Astrocyte (in vitro differentiated cells and primary cell): ENCODE measurements around the gene TARS3. TPM values are rescaled to one million over a fixed set of nuclear protein-coding genes. Genes with fewer than 3 reads are reported as not detected.
"Not testable (repeated sequence)": the region's sequence is repeated elsewhere in the genome, so short reads cannot be mapped to it uniquely, and the experiment has no call there.

Source experiments
- DNase-seq: peaks from one replicate; pipeline ENCODE4 v3.0.0-alpha.2; 2010; ENCODE audit warnings: low read depth
- FAIRE-seq: peaks from 2 replicates; lab custom pipeline; 2011; peaks lifted over from hg19 to GRCh38; lab: Jason Lieb, UNC
- H2AFZ ChIP-seq: 2 replicates; pipeline ENCODE4 v1.6.0; 2012; ENCODE audit warnings: low read depth, low read length, inconsistent platforms
- H3K27ac ChIP-seq: 2 replicates; pipeline ENCODE4 v1.5.1; 2011; ENCODE audit warnings: low read depth, low read length, inconsistent platforms
- H3K27me3 ChIP-seq: 2 replicates; pipeline ENCODE4 v1.6.0; 2011; ENCODE audit warnings: low read length, inconsistent platforms; ENCODE audit not compliant: insufficient read depth
- H3K36me3 ChIP-seq: 2 replicates; pipeline ENCODE4 v1.5.1; 2011; ENCODE audit warnings: low read length, inconsistent platforms; ENCODE audit not compliant: insufficient read depth
- H3K4me1 ChIP-seq: 2 replicates; pipeline ENCODE4 v1.5.1; 2011; ENCODE audit warnings: low read length, inconsistent platforms; ENCODE audit not compliant: insufficient read depth
- H3K4me2 ChIP-seq: 2 replicates; pipeline ENCODE4 v1.6.0; 2012; ENCODE audit warnings: low read length, inconsistent platforms
- H3K4me3 ChIP-seq: 2 replicates; pipeline ENCODE4 v1.5.1; 2011; ENCODE audit warnings: low read depth, mild to moderate bottlenecking, low read length, inconsistent platforms; ENCODE audit not compliant: insufficient read depth
- H3K79me2 ChIP-seq: 2 replicates; pipeline ENCODE4 v1.6.0; 2012; ENCODE audit warnings: mild to moderate bottlenecking, low read length, inconsistent platforms; ENCODE audit not compliant: insufficient read depth
- H3K9ac ChIP-seq: 2 replicates; pipeline ENCODE4 v1.6.0; 2012; ENCODE audit warnings: mild to moderate bottlenecking, low read length, inconsistent platforms
- H3K9me3 ChIP-seq: 2 replicates; pipeline ENCODE4 v1.5.1; 2012; ENCODE audit warnings: low read depth, mild to moderate bottlenecking, low read length, inconsistent platforms; ENCODE audit not compliant: insufficient read depth
- H4K20me1 ChIP-seq: 2 replicates; pipeline ENCODE4 v1.6.0; 2012; ENCODE audit warnings: low read length, inconsistent platforms; ENCODE audit not compliant: insufficient read depth
- H3K27ac Mint-ChIP-seq: one replicate; pipeline ENCODE4 v1.8.0; 2021; ENCODE audit warnings: mild to moderate bottlenecking, mixed read lengths; ENCODE audit not compliant: unreplicated experiment
- H3K27me3 Mint-ChIP-seq: one replicate; pipeline ENCODE4 v1.8.0; 2021; ENCODE audit warnings: low read depth, mixed read lengths; ENCODE audit not compliant: unreplicated experiment
- H3K36me3 Mint-ChIP-seq: one replicate; pipeline ENCODE4 v1.8.0; 2021; ENCODE audit warnings: low read depth, mixed read lengths; ENCODE audit not compliant: unreplicated experiment
- H3K4me1 Mint-ChIP-seq: one replicate; pipeline ENCODE4 v1.8.0; 2021; ENCODE audit warnings: low read depth, mixed read lengths; ENCODE audit not compliant: unreplicated experiment
- H3K4me3 Mint-ChIP-seq: one replicate; pipeline ENCODE4 v1.8.0; 2021; ENCODE audit warnings: mild to moderate bottlenecking, moderate library complexity, mixed read lengths; ENCODE audit not compliant: unreplicated experiment
- H3K9me3 Mint-ChIP-seq: one replicate; pipeline ENCODE4 v1.8.0; 2021; ENCODE audit warnings: mild to moderate bottlenecking, mixed read lengths; ENCODE audit not compliant: unreplicated experiment
- EZH2 ChIP-seq: IDR thresholded peaks from 2 replicates; pipeline ENCODE4 v1.6.1; 2012; ENCODE audit warnings: mild to moderate bottlenecking, low read length, inconsistent platforms; ENCODE audit not compliant: insufficient read depth
- total RNA-seq: library from RNA; stranded (reverse); gene quantifications from 2 replicates; pipeline ENCODE4 v1.2.1, GENCODE V29; 2021
- TF ChIP-seq, protein P1 (sequence below): IDR thresholded peaks from 2 replicates; pipeline ENCODE4 v1.5.1; 2011; ENCODE audit warnings: low read depth, mild to moderate bottlenecking, inconsistent platforms, low read length, moderate library complexity; ENCODE audit not compliant: insufficient read depth

TARS3 gene
- total RNA-seq, 1 donor from 2014 or later: 15.7 TPM

DNA sequence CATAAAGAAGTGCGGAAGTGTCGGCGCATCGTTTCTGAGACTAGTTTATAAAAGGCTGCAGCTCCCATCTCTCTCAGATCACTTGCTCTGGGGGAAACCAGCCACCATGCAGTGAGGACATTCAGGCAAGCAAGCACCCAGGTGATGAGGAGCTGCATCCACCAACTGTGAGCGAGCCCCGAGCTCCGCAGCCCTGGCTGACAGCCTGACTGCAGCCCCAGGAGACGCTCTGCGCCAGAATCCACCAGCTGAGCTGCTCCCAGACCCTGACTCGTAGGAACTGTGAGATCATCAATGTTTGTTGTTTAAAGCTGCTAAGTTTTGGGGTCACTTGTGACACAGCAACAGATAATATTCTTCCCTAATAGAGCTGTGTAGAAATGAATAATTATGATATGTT is 67.1 kb downstream of the TARS3 start:
- Mint-ChIP-seq H3K4me1 (no peaks in the 10 kb centered on the region), H3K27ac (no peak overlapping the region), H3K9me3 (no peaks in the 10 kb centered on the region), H3K36me3 (no peaks in the 10 kb centered on the region), H3K27me3 (no peaks in the 10 kb centered on the region), H3K4me3 (no peak overlapping the region)
- peaks cover 5% of the 10 kb centered on the region for H3K36me3 ChIP-seq
- no peak overlapping the region for H3K4me2 ChIP-seq
- DNase-seq (no peak), FAIRE-seq (no peak)
- H3K4me1 ChIP-seq: peaks cover 4% of the 10 kb centered on the region
- H3K4me3 ChIP-seq: no peak overlapping the region
- no peak overlapping the region for H3K9ac ChIP-seq
- H3K27ac ChIP-seq: no peak overlapping the region
- TF ChIP-seq, protein P1, sequence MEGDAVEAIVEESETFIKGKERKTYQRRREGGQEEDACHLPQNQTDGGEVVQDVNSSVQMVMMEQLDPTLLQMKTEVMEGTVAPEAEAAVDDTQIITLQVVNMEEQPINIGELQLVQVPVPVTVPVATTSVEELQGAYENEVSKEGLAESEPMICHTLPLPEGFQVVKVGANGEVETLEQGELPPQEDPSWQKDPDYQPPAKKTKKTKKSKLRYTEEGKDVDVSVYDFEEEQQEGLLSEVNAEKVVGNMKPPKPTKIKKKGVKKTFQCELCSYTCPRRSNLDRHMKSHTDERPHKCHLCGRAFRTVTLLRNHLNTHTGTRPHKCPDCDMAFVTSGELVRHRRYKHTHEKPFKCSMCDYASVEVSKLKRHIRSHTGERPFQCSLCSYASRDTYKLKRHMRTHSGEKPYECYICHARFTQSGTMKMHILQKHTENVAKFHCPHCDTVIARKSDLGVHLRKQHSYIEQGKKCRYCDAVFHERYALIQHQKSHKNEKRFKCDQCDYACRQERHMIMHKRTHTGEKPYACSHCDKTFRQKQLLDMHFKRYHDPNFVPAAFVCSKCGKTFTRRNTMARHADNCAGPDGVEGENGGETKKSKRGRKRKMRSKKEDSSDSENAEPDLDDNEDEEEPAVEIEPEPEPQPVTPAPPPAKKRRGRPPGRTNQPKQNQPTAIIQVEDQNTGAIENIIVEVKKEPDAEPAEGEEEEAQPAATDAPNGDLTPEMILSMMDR: no peak
- H3K79me2 ChIP-seq: peaks cover 6% of the 10 kb centered on the region
- H2AFZ ChIP-seq: no peak overlapping the region
- no peaks in the 10 kb centered on the region for H3K9me3 ChIP-seq
- H4K20me1 ChIP-seq: no peaks in the 10 kb centered on the region
- H3K27me3 ChIP-seq: no peaks in the 10 kb centered on the region

DNA sequence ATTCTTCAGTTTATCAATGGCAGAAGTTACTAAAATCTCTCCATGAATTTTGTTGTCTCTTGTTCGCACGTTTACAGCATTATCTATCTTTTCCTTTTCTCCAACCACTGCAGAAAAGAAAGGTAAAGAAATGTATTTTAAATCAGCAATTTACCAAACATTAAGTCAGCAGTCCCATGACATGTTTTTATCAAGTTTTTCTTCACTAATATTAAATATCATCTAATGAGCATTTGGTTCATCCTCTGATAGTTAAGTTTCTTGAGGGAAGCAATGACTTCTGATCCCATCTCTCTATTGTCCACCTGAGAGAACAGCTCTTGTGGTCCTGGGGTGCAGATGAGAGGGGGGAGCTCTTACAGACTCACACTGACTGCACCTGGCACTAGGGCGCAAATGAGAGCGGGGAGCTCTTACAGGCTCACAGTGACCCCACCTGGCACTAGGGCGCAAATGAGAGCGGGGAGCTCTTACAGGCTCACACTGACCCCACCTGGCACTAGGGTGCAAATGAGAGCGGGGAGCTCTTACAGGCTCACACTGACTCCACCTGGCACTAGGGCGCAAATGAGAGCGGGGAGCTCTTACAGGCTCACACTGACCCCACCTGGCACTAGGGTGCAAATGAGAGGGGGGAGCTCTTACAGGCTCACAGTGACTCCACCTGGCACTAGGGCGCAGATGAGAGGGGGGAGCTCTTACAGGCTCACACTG is 69.5 kb downstream of the TARS3 start:
- not testable (repeated sequence) for H3K9me3 ChIP-seq, DNase-seq, H3K27me3 ChIP-seq, H3K36me3 ChIP-seq, H3K4me3 Mint-ChIP-seq, H3K9me3 Mint-ChIP-seq, H3K27ac Mint-ChIP-seq, FAIRE-seq, H2AFZ ChIP-seq, H3K4me3 ChIP-seq, H3K9ac ChIP-seq, H3K27me3 Mint-ChIP-seq, H3K4me2 ChIP-seq, H3K36me3 Mint-ChIP-seq, H3K27ac ChIP-seq
- Histone ChIP-seq H3K79me2 (peaks cover 28% of the 10 kb centered on the region), H4K20me1 (peaks cover 14% of the 10 kb centered on the region), H3K4me1 (peaks cover 10% of the 10 kb centered on the region)
- H3K4me1 Mint-ChIP-seq: peaks cover 12% of the 10 kb centered on the region

DNA sequence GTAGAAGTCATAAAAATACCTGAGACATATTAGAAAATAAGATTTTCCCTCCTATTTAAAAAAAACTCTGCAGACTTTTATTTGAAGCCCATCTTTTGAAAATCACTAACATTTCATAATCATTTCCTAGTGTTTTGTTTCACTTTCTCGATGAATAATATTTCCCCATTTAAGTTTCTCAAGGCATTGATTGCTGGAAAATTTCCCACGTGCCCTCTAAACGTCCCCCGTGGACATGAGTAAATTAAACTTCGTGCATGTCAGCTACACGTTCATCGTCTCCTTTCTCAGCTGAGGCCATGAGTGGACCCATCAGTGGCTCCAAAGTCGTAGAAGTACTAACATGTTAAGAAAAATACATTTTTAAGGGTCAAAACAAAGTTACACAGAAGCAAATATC is 70.1 kb downstream of the TARS3 start:
- H3K27ac Mint-ChIP-seq: no peak overlapping the region
- H3K4me2 ChIP-seq: no peak overlapping the region

More for the DNA sequence above, 70.1 kb downstream of the TARS3 start:
- no peaks in the 10 kb centered on the region for H3K9me3 Mint-ChIP-seq
- no peaks in the 10 kb centered on the region for H3K9me3 ChIP-seq
- H3K4me3 ChIP-seq: no peak overlapping the region
- H2AFZ ChIP-seq: no peak overlapping the region
- H3K27me3 Mint-ChIP-seq: no peaks in the 10 kb centered on the region
- peaks cover 10% of the 10 kb centered on the region for H3K36me3 ChIP-seq
- H3K9ac ChIP-seq: no peak overlapping the region
- no peaks in the 10 kb centered on the region for H3K36me3 Mint-ChIP-seq
- peaks cover 12% of the 10 kb centered on the region for H3K4me1 Mint-ChIP-seq
- H3K27me3 ChIP-seq: no peaks in the 10 kb centered on the region
- peaks cover 14% of the 10 kb centered on the region for H4K20me1 ChIP-seq
- no peak overlapping the region for H3K4me3 Mint-ChIP-seq
- H3K4me1 ChIP-seq: peaks cover 10% of the 10 kb centered on the region
- no peak for DNase-seq
- peaks cover 34% of the 10 kb centered on the region for H3K79me2 ChIP-seq
- TF ChIP-seq, protein P1: no peak
- no peak for TF ChIP-seq EZH2
- FAIRE-seq: no peak
- H3K27ac ChIP-seq: no peak overlapping the region
